Neural progenitor cell (in vitro differentiated cells): ENCODE results near the gene NR2F1-AS1. TPM values are rescaled to one million over a fixed set of nuclear protein-coding genes. Genes with fewer than 3 reads are reported as not detected.
A peak's percentile ranks its signal among the peaks of the same experiment; 100 is the strongest.

Experiments
- DNase-seq: peaks from one replicate; pipeline ENCODE4 v3.0.0-alpha.2; 2016; ENCODE audit warnings: low spot score
- H2AFZ ChIP-seq: fragments of 200-600 bp; sonication (generic); replicated peaks from 2 replicates; pipeline ENCODE4 v1.6.1; 2016; ENCODE audit warnings: antibody characterized with exemption
- H3F3A ChIP-seq: fragments of 200-600 bp; sonication (generic); 2 replicates; pipeline ENCODE4 v1.6.1; 2016; ENCODE audit warnings: antibody characterized with exemption, low read depth
- H3K27ac ChIP-seq: fragments of 200-600 bp; sonication (generic); 2 replicates; pipeline ENCODE4 v1.5.1; 2016; ENCODE audit warnings: mild to moderate bottlenecking
- H3K27me3 ChIP-seq: fragments of 200-600 bp; sonication (generic); 2 replicates; pipeline ENCODE4 v1.6.1; 2016; ENCODE audit warnings: mild to moderate bottlenecking, moderate library complexity
- H3K36me3 ChIP-seq: fragments of 200-600 bp; sonication (generic); 2 replicates; pipeline ENCODE4 v1.5.1; 2016
- H3K4me1 ChIP-seq: fragments of 200-600 bp; sonication (generic); 2 replicates; pipeline ENCODE4 v1.6.1; 2016; ENCODE audit warnings: mixed run types
- H3K4me2 ChIP-seq: fragments of 200-600 bp; sonication (generic); 2 replicates; pipeline ENCODE4 v1.6.1; 2016
- H3K4me3 ChIP-seq: fragments of 200-600 bp; sonication (generic); 2 replicates; pipeline ENCODE4 v1.5.1; 2016
- H3K79me2 ChIP-seq: fragments of 200-600 bp; sonication (generic); 2 replicates; pipeline ENCODE4 v1.6.1; 2016; ENCODE audit warnings: low read depth
- H3K9ac ChIP-seq: fragments of 200-600 bp; sonication (generic); 2 replicates; pipeline ENCODE4 v1.6.1; 2016
- H3K9me3 ChIP-seq: fragments of 200-600 bp; sonication (generic); 2 replicates; pipeline ENCODE4 v1.5.1; 2016; ENCODE audit warnings: low read depth
- H4K20me1 ChIP-seq: fragments of 200-600 bp; sonication (generic); 2 replicates; pipeline ENCODE4 v1.6.1; 2016; ENCODE audit warnings: low read depth
- H3K27ac Mint-ChIP-seq: 3 replicates; pipeline ENCODE4 v1.8.0; 2021; ENCODE audit warnings: mixed read lengths
- H3K27me3 Mint-ChIP-seq: 2 replicates; pipeline ENCODE4 v1.8.0; 2022; ENCODE audit warnings: low read depth, mild to moderate bottlenecking, inconsistent platforms, moderate library complexity, mixed read lengths; ENCODE audit not compliant: insufficient read depth
- H3K36me3 Mint-ChIP-seq: 3 replicates; pipeline ENCODE4 v1.8.0; 2021; ENCODE audit warnings: mixed read lengths
- H3K4me1 Mint-ChIP-seq: 3 replicates; pipeline ENCODE4 v1.8.0; 2021; ENCODE audit warnings: mixed read lengths
- H3K4me3 Mint-ChIP-seq: 3 replicates; pipeline ENCODE4 v1.8.0; 2021; ENCODE audit warnings: mild to moderate bottlenecking, moderate library complexity, mixed read lengths
- H3K9me3 Mint-ChIP-seq: 3 replicates; pipeline ENCODE4 v1.8.0; 2020; ENCODE audit warnings: mixed read lengths
- EZH2 ChIP-seq: fragments of 200-600 bp; sonication (generic); IDR thresholded peaks from 2 replicates; pipeline ENCODE4 v1.6.1; 2017; ENCODE audit warnings: antibody characterized with exemption, mild to moderate bottlenecking, moderate library complexity
- EZH2phosphoT487 ChIP-seq: fragments of 200-600 bp; sonication (generic); IDR thresholded peaks from 2 replicates; pipeline ENCODE4 v1.6.1; 2017; ENCODE audit warnings: antibody characterized with exemption
- total RNA-seq: library from RNA; depleted of rRNA; stranded (reverse); fragments of >200 nt; gene quantifications from 2 replicates; pipeline ENCODE4 v1.2.3, GENCODE V29; 2015; ENCODE audit warnings: low replicate concordance
- TF ChIP-seq, protein P1 (sequence below): fragments of 200-600 bp; sonication (generic); IDR thresholded peaks from 2 replicates; pipeline ENCODE4 v1.5.1; 2017; ENCODE audit warnings: antibody characterized with exemption, mild to moderate bottlenecking

The NR2F1-AS1 gene
- total RNA-seq, 1 donor from 2014 or later = 9.3 TPM

- no peak for DNase-seq
- Histone ChIP-seq H3K36me3 (no peaks in the 10 kb centered on the region), H3K9ac (no peak overlapping the region), H3K9me3 (no peaks in the 10 kb centered on the region), H3K27me3 (no peaks in the 10 kb centered on the region), H3K79me2 (no peaks in the 10 kb centered on the region), H4K20me1 (no peaks in the 10 kb centered on the region), H3K4me2 (no peak overlapping the region), H3K4me3 (no peak overlapping the region), H3K27ac (no peak overlapping the region), H3K4me1 (peaks cover 19% of the 10 kb centered on the region), H2AFZ (no peak overlapping the region), H3F3A (no peaks in the 10 kb centered on the region)
- peaks cover 41% of the 10 kb centered on the region for H3K4me1 Mint-ChIP-seq
- H3K4me3 Mint-ChIP-seq = no peak overlapping the region
- H3K9me3 Mint-ChIP-seq = peaks cover 3% of the 10 kb centered on the region
- TF ChIP-seq, protein P1, sequence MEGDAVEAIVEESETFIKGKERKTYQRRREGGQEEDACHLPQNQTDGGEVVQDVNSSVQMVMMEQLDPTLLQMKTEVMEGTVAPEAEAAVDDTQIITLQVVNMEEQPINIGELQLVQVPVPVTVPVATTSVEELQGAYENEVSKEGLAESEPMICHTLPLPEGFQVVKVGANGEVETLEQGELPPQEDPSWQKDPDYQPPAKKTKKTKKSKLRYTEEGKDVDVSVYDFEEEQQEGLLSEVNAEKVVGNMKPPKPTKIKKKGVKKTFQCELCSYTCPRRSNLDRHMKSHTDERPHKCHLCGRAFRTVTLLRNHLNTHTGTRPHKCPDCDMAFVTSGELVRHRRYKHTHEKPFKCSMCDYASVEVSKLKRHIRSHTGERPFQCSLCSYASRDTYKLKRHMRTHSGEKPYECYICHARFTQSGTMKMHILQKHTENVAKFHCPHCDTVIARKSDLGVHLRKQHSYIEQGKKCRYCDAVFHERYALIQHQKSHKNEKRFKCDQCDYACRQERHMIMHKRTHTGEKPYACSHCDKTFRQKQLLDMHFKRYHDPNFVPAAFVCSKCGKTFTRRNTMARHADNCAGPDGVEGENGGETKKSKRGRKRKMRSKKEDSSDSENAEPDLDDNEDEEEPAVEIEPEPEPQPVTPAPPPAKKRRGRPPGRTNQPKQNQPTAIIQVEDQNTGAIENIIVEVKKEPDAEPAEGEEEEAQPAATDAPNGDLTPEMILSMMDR = no peak
- TF ChIP-seq EZH2phosphoT487 (no peak), EZH2 (no peak)
- no peaks in the 10 kb centered on the region for H3K27me3 Mint-ChIP-seq
- H3K27ac Mint-ChIP-seq = no peak overlapping the region
- peaks cover 6% of the 10 kb centered on the region for H3K36me3 Mint-ChIP-seq
Measured at GRCh38 chr5:93431250-93431649, 149.8 kb downstream of the NR2F1-AS1 start.

- Mint-ChIP-seq H3K27me3 (no peaks in the 10 kb centered on the region), H3K4me1 (peaks cover 41% of the 10 kb centered on the region), H3K4me3 (no peak overlapping the region), H3K36me3 (peaks cover 5% of the 10 kb centered on the region), H3K9me3 (peaks cover 3% of the 10 kb centered on the region), H3K27ac (no peak overlapping the region)
- Histone ChIP-seq H3K79me2 (no peaks in the 10 kb centered on the region), H3K36me3 (no peaks in the 10 kb centered on the region), H3F3A (no peaks in the 10 kb centered on the region), H3K4me3 (no peak overlapping the region), H3K27me3 (no peaks in the 10 kb centered on the region), H3K4me2 (no peak overlapping the region), H3K27ac (no peak overlapping the region), H3K9ac (no peak overlapping the region), H2AFZ (no peak overlapping the region), H3K9me3 (no peaks in the 10 kb centered on the region), H3K4me1 (peaks cover 19% of the 10 kb centered on the region), H4K20me1 (no peaks in the 10 kb centered on the region)
- TF ChIP-seq EZH2phosphoT487 = no peak
- TF ChIP-seq, protein P1 = peak; percentile 17
- TF ChIP-seq EZH2 = no peak
- peak; percentile 13 for DNase-seq
Measured at GRCh38 chr5:93430673-93431199, 150.3 kb downstream of the NR2F1-AS1 start.

DNA sequence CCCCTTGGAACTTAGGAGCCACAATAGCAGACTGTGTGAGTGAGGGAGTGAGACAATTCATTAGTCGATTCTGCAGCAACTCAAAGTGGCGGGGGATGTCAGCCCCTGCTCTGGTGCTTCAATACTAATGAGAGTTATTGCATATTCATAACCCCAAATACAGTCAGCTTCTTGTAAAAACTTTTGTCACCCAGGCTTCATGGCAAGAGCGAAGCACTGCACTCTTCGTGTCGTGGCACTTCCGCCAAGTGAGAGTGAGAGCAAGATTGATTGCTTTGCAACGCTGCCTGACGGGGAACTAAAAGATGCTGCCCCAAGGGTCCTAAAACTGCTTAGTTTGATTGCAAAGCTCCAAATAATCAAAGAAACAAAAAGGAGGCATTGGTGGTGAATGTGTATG lies 150.9 kb downstream of the NR2F1-AS1 start:
- Histone ChIP-seq H3K27ac (no peak overlapping the region), H4K20me1 (no peaks in the 10 kb centered on the region), H3F3A (no peaks in the 10 kb centered on the region), H3K4me2 (no peak overlapping the region), H3K9me3 (no peaks in the 10 kb centered on the region), H3K4me3 (no peak overlapping the region), H3K36me3 (no peaks in the 10 kb centered on the region), H3K4me1 (peaks cover 19% of the 10 kb centered on the region), H3K27me3 (no peaks in the 10 kb centered on the region), H3K79me2 (no peaks in the 10 kb centered on the region), H3K9ac (no peak overlapping the region), H2AFZ (no peak overlapping the region)
- TF ChIP-seq EZH2 (no peak), EZH2phosphoT487 (no peak)
- TF ChIP-seq, protein P1 = no peak
- Mint-ChIP-seq H3K27ac (no peak overlapping the region), H3K4me3 (no peak overlapping the region), H3K27me3 (no peaks in the 10 kb centered on the region), H3K4me1 (peaks cover 46% of the 10 kb centered on the region), H3K36me3 (no peaks in the 10 kb centered on the region), H3K9me3 (no peaks in the 10 kb centered on the region)
- DNase-seq = no peak
